Mesothelial cell of epicardium (in vitro differentiated cells): ENCODE data around the gene HECTD1. TPM values are rescaled to one million over a fixed set of nuclear protein-coding genes. Genes with fewer than 3 reads are reported as not detected.
"Not testable (repeated sequence)": the region's sequence is repeated elsewhere in the genome, so short reads cannot be mapped to it uniquely, and the experiment has no call there.

Experiments used
- DNase-seq, 2 experiments: peaks; one replicate each; pipeline ENCODE4 v3.0.0; 2021; ENCODE audit warnings: low spot score in 2 of 2; ENCODE audit not compliant: unreplicated experiment in 2 of 2
- H3K27ac Mint-ChIP-seq: 2 replicates; pipeline ENCODE4 v1.8.0; 2021; ENCODE audit warnings: mixed read lengths
- H3K27me3 Mint-ChIP-seq: 2 replicates; pipeline ENCODE4 v1.8.0; 2021; ENCODE audit warnings: low read depth, mixed read lengths
- H3K36me3 Mint-ChIP-seq: 2 replicates; pipeline ENCODE4 v1.8.0; 2021; ENCODE audit warnings: mixed read lengths
- H3K4me1 Mint-ChIP-seq: 2 replicates; pipeline ENCODE4 v1.8.0; 2021; ENCODE audit warnings: mixed read lengths
- H3K4me3 Mint-ChIP-seq: 2 replicates; pipeline ENCODE4 v1.8.0; 2021; ENCODE audit warnings: mild to moderate bottlenecking, moderate library complexity, mixed read lengths
- H3K9me3 Mint-ChIP-seq: 2 replicates; pipeline ENCODE4 v1.8.0; 2021; ENCODE audit warnings: mixed read lengths
- CTCF ChIP-seq: fragments of 200-600 bp; sonication (generic); IDR thresholded peaks from one replicate; pipeline ENCODE4 v1.5.0; 2021; ENCODE audit warnings: antibody characterized with exemption; ENCODE audit not compliant: unreplicated experiment
- total RNA-seq: library from RNA; stranded (reverse); gene quantifications from 3 replicates; pipeline ENCODE4 v1.2.1, GENCODE V29; 2021

HECTD1 gene
- 177 to 195 TPM (median 184 TPM) in 3 replicates for total RNA-seq

DNA sequence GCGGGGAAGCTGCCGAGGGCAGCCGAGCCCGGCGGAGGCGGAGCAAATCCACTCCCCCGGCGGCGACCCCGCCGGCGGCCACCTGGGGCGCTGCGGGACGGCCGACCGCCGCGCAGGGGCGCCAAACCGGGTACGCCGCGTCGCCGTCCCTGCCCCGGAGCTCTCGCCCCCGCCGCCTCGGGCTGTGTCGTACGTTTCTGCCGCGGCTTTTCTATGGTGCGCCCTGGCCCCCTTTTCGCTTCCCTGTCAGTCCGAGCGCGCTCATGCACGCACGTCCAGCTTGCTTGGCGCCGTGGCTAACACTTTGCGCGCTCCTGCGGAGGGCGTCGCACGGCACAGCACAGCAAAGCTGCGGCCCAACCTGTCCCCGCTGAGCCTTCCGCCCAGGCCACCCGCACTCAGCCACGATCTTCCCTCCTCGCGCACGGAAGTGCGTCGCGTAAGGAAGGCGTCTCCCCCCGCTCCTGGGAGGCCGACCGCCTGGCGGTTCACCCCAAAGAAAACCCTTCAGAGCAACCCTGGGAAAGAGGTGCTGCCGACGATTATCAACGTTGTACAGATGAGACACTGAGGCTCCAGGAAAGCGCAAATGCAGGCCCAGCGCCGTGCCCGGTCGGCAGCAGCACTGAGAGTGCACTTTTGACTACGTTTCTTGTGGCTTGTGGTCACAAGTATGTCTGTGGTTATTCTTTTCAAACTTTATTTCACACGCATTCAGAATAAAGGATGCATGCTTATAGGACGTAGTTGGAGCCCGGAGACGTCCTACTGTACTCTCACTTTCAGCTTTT is at the start of gene HECTD1:
Gene HECTD1 (minus strand): TSS at position 39 of the 791 bp plus-strand sequence. CDS start 1,857 bp downstream, outside the sequence.
- peaks cover 32% of the 10 kb centered on the region for H3K4me1 Mint-ChIP-seq
- peak; percentile 75 for TF ChIP-seq CTCF
- no peaks in the 10 kb centered on the region for H3K27me3 Mint-ChIP-seq
- peaks cover 12% of the 10 kb centered on the region for H3K36me3 Mint-ChIP-seq
- H3K4me3 Mint-ChIP-seq: peak within 1 kb of the TSS; percentile 95
- peak within 1 kb of the TSS; percentile 100 for H3K27ac Mint-ChIP-seq
- peak; percentile 85 to 93 for DNase-seq
- H3K9me3 Mint-ChIP-seq: no peaks in the 10 kb centered on the region

GRCh38 chr14:31257244-31257553 is 49.6 kb upstream of the HECTD1 start:
- Mint-ChIP-seq H3K4me1 (peaks cover 4% of the 10 kb centered on the region), H3K4me3 (no peak overlapping the region), H3K27me3 (no peaks in the 10 kb centered on the region), H3K9me3 (no peaks in the 10 kb centered on the region), H3K27ac (no peak overlapping the region), H3K36me3 (no peaks in the 10 kb centered on the region)
- no peak for DNase-seq
- no peak for TF ChIP-seq CTCF

GRCh38 chr14:31256534-31257243 is 49.1 kb upstream of the HECTD1 start:
- Mint-ChIP-seq H3K36me3 (no peaks in the 10 kb centered on the region), H3K9me3 (no peaks in the 10 kb centered on the region), H3K4me3 (no peak overlapping the region), H3K27ac (no peak overlapping the region), H3K27me3 (no peaks in the 10 kb centered on the region), H3K4me1 (no peaks in the 10 kb centered on the region)
- no peak for DNase-seq
- TF ChIP-seq CTCF: no peak

- not testable (repeated sequence) for H3K27ac Mint-ChIP-seq, H3K9me3 Mint-ChIP-seq, H3K27me3 Mint-ChIP-seq, H3K36me3 Mint-ChIP-seq, H3K4me1 Mint-ChIP-seq, DNase-seq, H3K4me3 Mint-ChIP-seq
Measured at GRCh38 chr14:31255918-31256317, 48.3 kb upstream of the HECTD1 start.

DNA sequence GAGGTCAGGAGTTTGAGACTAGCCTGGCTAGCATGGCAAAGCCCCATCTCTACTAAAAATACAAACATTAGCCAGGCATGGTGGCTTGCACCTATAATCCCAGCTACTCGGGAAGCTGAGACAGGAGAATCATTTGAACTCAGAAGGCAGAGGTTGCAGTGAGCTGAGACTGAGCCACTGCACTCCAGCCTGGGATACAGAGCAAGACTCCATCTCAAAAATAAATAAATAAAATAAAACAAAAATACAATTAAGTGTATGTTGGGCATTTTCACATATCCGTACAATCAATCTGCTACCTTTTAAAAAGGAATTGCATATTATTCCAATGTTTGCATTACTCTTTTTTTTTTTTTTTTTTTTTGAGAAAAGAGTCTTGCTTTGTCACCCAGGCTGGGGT is 47.7 kb upstream of the HECTD1 start:
- Mint-ChIP-seq H3K4me1 (no peaks in the 10 kb centered on the region), H3K4me3 (no peak overlapping the region)
- no peak for TF ChIP-seq CTCF

DNA sequence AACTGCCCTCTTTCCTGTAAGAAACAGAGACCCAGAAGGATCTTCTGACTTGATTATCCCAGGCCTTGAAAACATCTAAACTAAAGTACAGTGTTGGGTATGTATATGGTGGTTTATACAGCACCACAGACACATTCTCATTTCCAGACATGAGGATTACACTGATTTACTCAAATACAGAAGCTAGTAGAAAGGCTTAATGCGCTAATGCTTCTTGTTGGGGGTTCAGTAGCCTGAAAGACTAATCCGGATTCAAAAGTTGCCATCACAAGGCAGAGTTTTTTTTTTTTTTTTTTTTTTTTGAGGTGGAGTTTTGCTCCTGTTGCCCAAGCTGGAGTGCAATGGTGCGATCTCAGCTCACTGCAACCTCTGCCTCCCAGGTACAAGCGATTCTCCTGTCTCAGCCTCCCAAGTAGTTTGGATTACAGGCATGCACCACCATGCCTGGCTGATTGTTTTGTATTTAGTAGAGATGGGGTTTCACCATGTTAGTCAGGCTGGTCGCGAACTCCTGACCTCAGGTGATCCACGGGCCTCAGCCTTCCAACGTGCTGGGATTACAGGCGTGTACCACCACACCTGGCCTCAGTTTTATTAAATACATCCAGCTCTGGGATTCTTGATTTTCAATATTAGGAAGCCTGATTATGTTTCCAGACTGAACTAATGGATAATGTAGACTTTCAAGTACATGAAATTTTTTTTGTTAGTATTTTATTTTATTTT is 46.3 kb upstream of the HECTD1 start:
- Mint-ChIP-seq H3K27ac (no peak overlapping the region), H3K36me3 (no peaks in the 10 kb centered on the region), H3K27me3 (no peaks in the 10 kb centered on the region), H3K4me1 (no peaks in the 10 kb centered on the region), H3K9me3 (no peaks in the 10 kb centered on the region), H3K4me3 (no peak overlapping the region)
- no peak for DNase-seq
- no peak for TF ChIP-seq CTCF

More for the DNA sequence above, 47.7 kb upstream of the HECTD1 start:
- Mint-ChIP-seq H3K27ac (no peak overlapping the region), H3K27me3 (no peaks in the 10 kb centered on the region), H3K36me3 (no peaks in the 10 kb centered on the region), H3K9me3 (no peaks in the 10 kb centered on the region)
- no peak for DNase-seq
